ENCODE results near the gene LIMA1.

DNA sequence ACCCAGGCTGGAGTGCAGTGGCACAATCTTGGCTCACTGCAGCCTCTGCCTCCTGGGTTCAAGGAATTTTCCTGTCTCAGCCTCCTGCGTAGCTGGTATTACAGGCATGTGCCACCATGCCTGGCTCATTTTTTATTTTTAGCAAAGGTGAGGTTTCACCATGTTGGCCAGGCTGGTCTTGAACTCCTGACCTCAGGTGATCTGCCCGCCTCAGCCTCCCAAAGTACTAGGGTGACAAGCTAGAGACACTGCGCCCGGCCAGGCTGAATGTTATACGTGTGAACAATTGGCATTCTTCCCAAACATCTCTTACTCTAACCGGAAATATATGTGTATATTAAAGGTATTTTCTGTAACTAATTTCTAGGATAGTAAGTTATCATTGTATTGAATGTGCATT is 13.2 kb upstream of the LIMA1 start:
- TF ChIP-seq, protein P1, sequence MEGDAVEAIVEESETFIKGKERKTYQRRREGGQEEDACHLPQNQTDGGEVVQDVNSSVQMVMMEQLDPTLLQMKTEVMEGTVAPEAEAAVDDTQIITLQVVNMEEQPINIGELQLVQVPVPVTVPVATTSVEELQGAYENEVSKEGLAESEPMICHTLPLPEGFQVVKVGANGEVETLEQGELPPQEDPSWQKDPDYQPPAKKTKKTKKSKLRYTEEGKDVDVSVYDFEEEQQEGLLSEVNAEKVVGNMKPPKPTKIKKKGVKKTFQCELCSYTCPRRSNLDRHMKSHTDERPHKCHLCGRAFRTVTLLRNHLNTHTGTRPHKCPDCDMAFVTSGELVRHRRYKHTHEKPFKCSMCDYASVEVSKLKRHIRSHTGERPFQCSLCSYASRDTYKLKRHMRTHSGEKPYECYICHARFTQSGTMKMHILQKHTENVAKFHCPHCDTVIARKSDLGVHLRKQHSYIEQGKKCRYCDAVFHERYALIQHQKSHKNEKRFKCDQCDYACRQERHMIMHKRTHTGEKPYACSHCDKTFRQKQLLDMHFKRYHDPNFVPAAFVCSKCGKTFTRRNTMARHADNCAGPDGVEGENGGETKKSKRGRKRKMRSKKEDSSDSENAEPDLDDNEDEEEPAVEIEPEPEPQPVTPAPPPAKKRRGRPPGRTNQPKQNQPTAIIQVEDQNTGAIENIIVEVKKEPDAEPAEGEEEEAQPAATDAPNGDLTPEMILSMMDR (IDR thresholded peaks at IDR 0.05), result no peak
- no peak for TF ChIP-seq POLR2AphosphoS5 (IDR thresholded peaks at IDR 0.05)
- no peak for TF ChIP-seq POLR2A (IDR thresholded peaks at IDR 0.05; ENCODE audit: low read depth)
